A549 (cell line): ENCODE measurements around the gene SLC16A2. TPM values are rescaled to one million over a fixed set of nuclear protein-coding genes. Genes with fewer than 3 reads are reported as not detected.

Source experiments
- ATAC-seq, 2 experiments: fragments of 200-7000 bp in 1 of 2; fragments of >200 bp in 1 of 2; cut with Nextera tagmentation in 1 of 2; cut with Tn5 transposase in 1 of 2; 3 replicates each; pipeline versions ENCODE4 v1.8.0 to v1.9.1; 2018 to 2020; ENCODE audit warnings: mild to moderate bottlenecking in 1 of 2, moderate library complexity in 1 of 2
- CTCF ChIA-PET: fragments of 300-600 bp; sonication (Branson Sonifier 250); formaldehyde crosslinking; extraction: SDS; loops from one replicate; lab custom pipeline; 2021; ENCODE audit warnings: antibody characterized with exemption, inconsistent platforms; lab: Yijun Ruan, JAX
- POLR2A ChIA-PET: fragments of 350-600 bp; formaldehyde crosslinking; extraction: SDS; loops from one replicate; lab custom pipeline; 2021; ENCODE audit warnings: antibody characterized with exemption, inconsistent platforms; lab: Yijun Ruan, JAX
- DNase-seq, 2 experiments: peaks; one replicate each; pipeline versions ENCODE4 v3.0.0 to v3.0.0-alpha.2; 2011 to 2016; ENCODE audit warnings: low read depth in 1 of 2, low spot score in 1 of 2
- FAIRE-seq: peaks from 2 replicates; lab custom pipeline; 2011; peaks lifted over from hg19 to GRCh38; lab: Jason Lieb, UNC
- H3K27ac ChIP-seq, 2 experiments: fragments of >200 bp; sonication (Bioruptor Twin); formaldehyde crosslinking; 3 replicates each; pipeline ENCODE4 v1.5.1; 2016 to 2017
- H3K4me1 ChIP-seq: fragments of >200 bp; sonication (Bioruptor Twin); formaldehyde crosslinking; 3 replicates; pipeline ENCODE4 v1.6.1; 2016
- H3K4me2 ChIP-seq: fragments of >200 bp; sonication (Bioruptor Twin); formaldehyde crosslinking; 3 replicates; pipeline ENCODE4 v1.6.1; 2016
- H3K4me3 ChIP-seq: fragments of >200 bp; sonication (Bioruptor Twin); formaldehyde crosslinking; 3 replicates; pipeline ENCODE4 v1.5.1; 2016
- H3K9me3 ChIP-seq: fragments of >200 bp; sonication (Bioruptor Twin); formaldehyde crosslinking; 3 replicates; pipeline ENCODE4 v1.6.1; 2016
- BHLHE40 ChIP-seq: IDR thresholded peaks from 2 replicates; pipeline ENCODE4 v1.6.1; 2012; ENCODE audit warnings: low read depth, low read length, inconsistent platforms
- CEBPB ChIP-seq, 2 experiments: fragments of >200 bp in 1 of 2; sonication (Bioruptor Twin) in 1 of 2; formaldehyde crosslinking in 1 of 2; IDR thresholded peaks; 2 replicates each; pipeline ENCODE4 v1.6.1; 2012 to 2016
- CHD4 ChIP-seq: fragments of 200-600 bp; sonication (generic); IDR thresholded peaks from 2 replicates; pipeline ENCODE4 v1.6.1; 2016; ENCODE audit warnings: antibody characterized with exemption, mild to moderate bottlenecking, borderline replicate concordance
- EHMT2 ChIP-seq: fragments of 200-600 bp; sonication (generic); IDR thresholded peaks from 2 replicates; pipeline ENCODE4 v1.6.1; 2016; ENCODE audit warnings: antibody characterized with exemption, low read depth, mild to moderate bottlenecking, moderate library complexity
- EP300 ChIP-seq, 2 experiments: fragments of >200 bp; sonication (Bioruptor Twin); formaldehyde crosslinking; IDR thresholded peaks; 2 replicates in 1 of 2; 3 replicates in 1 of 2; pipeline ENCODE4 v1.6.1; 2016 to 2017
- ESRRA ChIP-seq: fragments of 150-350 bp; IDR thresholded peaks from 2 replicates; pipeline ENCODE4 v1.6.1; 2014; ENCODE audit warnings: mild to moderate bottlenecking, low read length, borderline replicate concordance
- FOSL2 ChIP-seq, 2 experiments: fragments of 450-650 bp in 1 of 2; fragments of >200 bp in 1 of 2; sonication (Bioruptor Twin) in 1 of 2; formaldehyde crosslinking; IDR thresholded peaks; 2 replicates each; pipeline versions ENCODE4 v1.5.0 to v1.6.1; 2016 to 2020; ENCODE audit warnings: mild to moderate bottlenecking in 1 of 2, moderate library complexity in 1 of 2
- FOXS1 ChIP-seq: fragments of 250-450 bp; sonication (Bioruptor Pico); IDR thresholded peaks from 2 replicates; pipeline ENCODE4 v1.5.0; 2020; ENCODE audit warnings: mild to moderate bottlenecking, moderate library complexity
- GATA3 ChIP-seq: IDR thresholded peaks from 2 replicates; pipeline ENCODE4 v1.6.1; 2012; ENCODE audit warnings: borderline replicate concordance
- HEYL ChIP-seq: fragments of 250-450 bp; sonication (Bioruptor Pico); IDR thresholded peaks from 2 replicates; pipeline ENCODE4 v1.8.0; 2021; ENCODE audit warnings: mild to moderate bottlenecking, moderate library complexity
- HOXA7 ChIP-seq: fragments of 250-450 bp; sonication (Bioruptor Pico); IDR thresholded peaks from 2 replicates; pipeline ENCODE4 v1.5.0; 2020; ENCODE audit warnings: mild to moderate bottlenecking, moderate library complexity
- JUNB ChIP-seq: fragments of >200 bp; sonication (Bioruptor Twin); formaldehyde crosslinking; IDR thresholded peaks from 2 replicates; pipeline ENCODE4 v1.6.1; 2016
- MAFK ChIP-seq: fragments of 450-650 bp; IDR thresholded peaks from 2 replicates; pipeline ENCODE4 v1.6.1; 2014; ENCODE audit not compliant: partially characterized antibody
- MYC ChIP-seq: IDR thresholded peaks from 2 replicates; pipeline ENCODE4 v1.6.1; 2012; ENCODE audit warnings: mild to moderate bottlenecking, inconsistent platforms, low read length, improper control_type of control experiment, borderline replicate concordance
- NFE2L2 ChIP-seq: fragments of 150-350 bp; conservative IDR thresholded peaks from 2 replicates; pipeline ENCODE4 v1.6.1; 2014; ENCODE audit warnings: low read length
- NPAS2 ChIP-seq: fragments of 250-450 bp; sonication (Bioruptor Pico); IDR thresholded peaks from 2 replicates; pipeline ENCODE4 v1.8.0; 2022; ENCODE audit warnings: mild to moderate bottlenecking, moderate library complexity, borderline replicate concordance
- RAD21 ChIP-seq, 2 experiments: fragments of >200 bp in 1 of 2; sonication (Bioruptor Twin) in 1 of 2; formaldehyde crosslinking in 1 of 2; IDR thresholded peaks in 1 of 2; conservative IDR thresholded peaks in 1 of 2; 2 replicates in 1 of 2; 3 replicates in 1 of 2; pipeline ENCODE4 v1.6.1; 2012 to 2018; ENCODE audit warnings: inconsistent platforms in 1 of 2
- RFX5 ChIP-seq: fragments of 450-650 bp; IDR thresholded peaks from 2 replicates; pipeline ENCODE4 v1.7.1; 2014; ENCODE audit warnings: antibody characterized with exemption, mild to moderate bottlenecking, moderate library complexity
- ZC3H11A ChIP-seq: fragments of 450-650 bp; IDR thresholded peaks from 2 replicates; pipeline ENCODE4 v1.6.1; 2014; ENCODE audit warnings: antibody characterized with exemption, mild to moderate bottlenecking
- ZSCAN20 ChIP-seq: fragments of 250-450 bp; sonication (Bioruptor Pico); IDR thresholded peaks from 2 replicates; pipeline ENCODE4 v1.8.0; 2022; ENCODE audit warnings: mild to moderate bottlenecking, moderate library complexity
- whole genome bisulfite sequencing: methylation state at CpG from one replicate; pipeline ENCODE4 v1.1.6; 2017; ENCODE audit errors: missing lambda C conversion rate; 5-methylcytosine and 5-hydroxymethylcytosine counted together
- polyA plus RNA-seq, 4 experiments: library from polyadenylated mRNA; depleted of rRNA in 3 of 4; stranded (reverse); fragments of >200 nt; fragmentation: RNase III in 1 of 4; extraction: RNeasy Plus Mini Kit Qiagen cat#74134 plus additional on column Dnase treatment in 1 of 4; gene quantifications; 2 replicates in 3 of 4; 3 replicates in 1 of 4; pipeline ENCODE4 v1.2.3, GENCODE V29; 2011 to 2017
- TF ChIP-seq, protein P1 (sequence below): fragments of 150-350 bp; IDR thresholded peaks from 2 replicates; pipeline ENCODE4 v1.6.1; 2014; ENCODE audit warnings: low read depth, mild to moderate bottlenecking, low read length
- TF ChIP-seq, protein P2 (sequence below): fragments of 250-450 bp; sonication (Bioruptor Pico); IDR thresholded peaks from 2 replicates; pipeline ENCODE4 v1.5.0; 2021; ENCODE audit warnings: mild to moderate bottlenecking, moderate library complexity, borderline replicate concordance
- TF ChIP-seq, protein P3 (sequence below): fragments of 200-600 bp; sonication (generic); IDR thresholded peaks from 2 replicates; pipeline ENCODE4 v1.6.1; 2016; ENCODE audit warnings: antibody characterized with exemption, mild to moderate bottlenecking, moderate library complexity
- TF ChIP-seq, protein P4 (sequence below): fragments of 450-650 bp; IDR thresholded peaks from 2 replicates; pipeline ENCODE4 v1.6.1; 2014; ENCODE audit warnings: antibody characterized with exemption

The SLC16A2 gene
- polyA plus RNA-seq, 2 of the 4 experiments (the other 2 are of a cell fraction), result 9.7 to 19.2 TPM

DNA sequence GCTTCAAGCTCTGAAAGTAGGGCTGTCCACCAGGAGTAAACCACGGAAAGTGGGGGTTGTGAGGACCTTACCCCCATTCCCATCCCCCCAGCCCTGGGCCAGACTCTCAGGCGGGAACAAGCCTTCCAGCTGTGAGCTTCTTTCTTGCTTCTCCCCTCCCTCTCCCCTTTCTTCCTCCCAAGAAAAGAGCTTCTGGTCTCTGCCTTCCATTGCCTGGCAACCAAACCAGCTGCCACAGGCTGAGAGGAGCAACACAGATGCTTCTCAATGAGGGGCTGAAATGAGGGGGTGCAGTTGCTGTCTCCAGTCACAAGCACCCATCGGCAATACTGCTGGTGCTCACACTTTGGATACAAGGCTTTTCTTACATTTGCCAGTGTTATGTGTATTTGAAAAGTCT lies 72.5 kb downstream of the SLC16A2 start:
- POLR2A ChIA-PET, result no interaction called here
- ATAC-seq (no peak), DNase-seq (no peak), FAIRE-seq (no peak)
- H3K4me3 ChIP-seq, result no peak overlapping the region
- no peak for TF ChIP-seq NPAS2 (CRISPR knock-in tag)
- TF ChIP-seq FOSL2 (IDR thresholded peaks at IDR 0.05), result no peak
- no peak for TF ChIP-seq FOSL2 (CRISPR knock-in tag; IDR thresholded peaks at IDR 0.05)
- TF ChIP-seq JUNB, result no peak
- no peak for TF ChIP-seq ZSCAN20 (CRISPR knock-in tag)
- no peak overlapping the region for H3K4me2 ChIP-seq
- H3K27ac ChIP-seq, result no peak overlapping the region
- H3K4me1 ChIP-seq, result no peaks in the 10 kb centered on the region
- CTCF ChIA-PET, result interaction anchor here (1.0 kb wide), 1 partner anchor 9 kb away, joined by 3 read pairs; no protein-coding TSS in a partner anchor
- H3K9me3 ChIP-seq, result no peaks in the 10 kb centered on the region
- WGBS, result 34% methylated on average over 2 of the region's 3 CpGs

DNA sequence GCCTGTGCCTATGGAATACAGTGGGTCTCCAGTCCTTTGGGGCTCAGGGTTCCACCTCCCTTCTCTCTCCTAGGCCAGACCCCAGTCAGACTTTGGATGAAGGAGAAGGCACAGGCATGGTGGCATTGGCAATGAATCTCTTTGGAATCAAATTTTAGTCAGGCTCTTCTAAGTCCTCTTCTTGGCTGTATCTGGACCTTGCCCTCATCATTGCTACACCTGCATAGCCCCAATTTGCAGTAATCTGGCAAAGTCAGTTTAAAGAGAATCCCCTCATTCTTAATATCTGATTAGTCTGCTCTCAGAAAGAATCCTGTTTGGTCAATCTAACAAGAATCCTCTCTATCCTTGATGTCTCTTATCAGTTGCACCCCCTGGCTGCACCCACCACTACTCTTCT lies 77.6 kb downstream of the SLC16A2 start:
- FAIRE-seq (peak; percentile 18), ATAC-seq (no peak), DNase-seq (no peak)
- no peak overlapping the region for H3K4me2 ChIP-seq
- CTCF ChIA-PET, result no interaction called here
- H3K4me3 ChIP-seq, result no peak overlapping the region
- H3K4me1 ChIP-seq, result no peaks in the 10 kb centered on the region
- no peaks in the 10 kb centered on the region for H3K9me3 ChIP-seq
- POLR2A ChIA-PET, result no interaction called here
- H3K27ac ChIP-seq, result no peak overlapping the region
- TF ChIP-seq RAD21 (conservative IDR thresholded peaks at IDR 0.05 in 1 of 2, IDR thresholded peaks at IDR 0.05 in 1 of 2), result no peak
- TF ChIP-seq CHD4, result no peak
- no peak for TF ChIP-seq EP300 (IDR thresholded peaks at IDR 0.05)
- no peak for TF ChIP-seq ZC3H11A
- TF ChIP-seq, protein P1, sequence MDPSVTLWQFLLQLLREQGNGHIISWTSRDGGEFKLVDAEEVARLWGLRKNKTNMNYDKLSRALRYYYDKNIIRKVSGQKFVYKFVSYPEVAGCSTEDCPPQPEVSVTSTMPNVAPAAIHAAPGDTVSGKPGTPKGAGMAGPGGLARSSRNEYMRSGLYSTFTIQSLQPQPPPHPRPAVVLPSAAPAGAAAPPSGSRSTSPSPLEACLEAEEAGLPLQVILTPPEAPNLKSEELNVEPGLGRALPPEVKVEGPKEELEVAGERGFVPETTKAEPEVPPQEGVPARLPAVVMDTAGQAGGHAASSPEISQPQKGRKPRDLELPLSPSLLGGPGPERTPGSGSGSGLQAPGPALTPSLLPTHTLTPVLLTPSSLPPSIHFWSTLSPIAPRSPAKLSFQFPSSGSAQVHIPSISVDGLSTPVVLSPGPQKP, result no peak
- no peak for TF ChIP-seq MYC
- no peak for TF ChIP-seq HOXA7 (CRISPR knock-in tag)
- TF ChIP-seq MAFK, result no peak
- TF ChIP-seq, protein P2, sequence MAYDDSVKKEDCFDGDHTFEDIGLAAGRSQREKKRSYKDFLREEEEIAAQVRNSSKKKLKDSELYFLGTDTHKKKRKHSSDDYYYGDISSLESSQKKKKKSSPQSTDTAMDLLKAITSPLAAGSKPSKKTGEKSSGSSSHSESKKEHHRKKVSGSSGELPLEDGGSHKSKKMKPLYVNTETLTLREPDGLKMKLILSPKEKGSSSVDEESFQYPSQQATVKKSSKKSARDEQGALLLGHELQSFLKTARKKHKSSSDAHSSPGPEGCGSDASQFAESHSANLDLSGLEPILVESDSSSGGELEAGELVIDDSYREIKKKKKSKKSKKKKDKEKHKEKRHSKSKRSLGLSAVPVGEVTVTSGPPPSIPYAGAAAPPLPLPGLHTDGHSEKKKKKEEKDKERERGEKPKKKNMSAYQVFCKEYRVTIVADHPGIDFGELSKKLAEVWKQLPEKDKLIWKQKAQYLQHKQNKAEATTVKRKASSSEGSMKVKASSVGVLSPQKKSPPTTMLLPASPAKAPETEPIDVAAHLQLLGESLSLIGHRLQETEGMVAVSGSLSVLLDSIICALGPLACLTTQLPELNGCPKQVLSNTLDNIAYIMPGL, result no peak
- TF ChIP-seq ESRRA, result no peak
- TF ChIP-seq BHLHE40, result no peak
- no peak for TF ChIP-seq CEBPB (IDR thresholded peaks at IDR 0.05)
- TF ChIP-seq EHMT2, result no peak
- TF ChIP-seq HEYL, result no peak
- TF ChIP-seq FOXS1 (CRISPR knock-in tag), result no peak
- TF ChIP-seq, protein P3, sequence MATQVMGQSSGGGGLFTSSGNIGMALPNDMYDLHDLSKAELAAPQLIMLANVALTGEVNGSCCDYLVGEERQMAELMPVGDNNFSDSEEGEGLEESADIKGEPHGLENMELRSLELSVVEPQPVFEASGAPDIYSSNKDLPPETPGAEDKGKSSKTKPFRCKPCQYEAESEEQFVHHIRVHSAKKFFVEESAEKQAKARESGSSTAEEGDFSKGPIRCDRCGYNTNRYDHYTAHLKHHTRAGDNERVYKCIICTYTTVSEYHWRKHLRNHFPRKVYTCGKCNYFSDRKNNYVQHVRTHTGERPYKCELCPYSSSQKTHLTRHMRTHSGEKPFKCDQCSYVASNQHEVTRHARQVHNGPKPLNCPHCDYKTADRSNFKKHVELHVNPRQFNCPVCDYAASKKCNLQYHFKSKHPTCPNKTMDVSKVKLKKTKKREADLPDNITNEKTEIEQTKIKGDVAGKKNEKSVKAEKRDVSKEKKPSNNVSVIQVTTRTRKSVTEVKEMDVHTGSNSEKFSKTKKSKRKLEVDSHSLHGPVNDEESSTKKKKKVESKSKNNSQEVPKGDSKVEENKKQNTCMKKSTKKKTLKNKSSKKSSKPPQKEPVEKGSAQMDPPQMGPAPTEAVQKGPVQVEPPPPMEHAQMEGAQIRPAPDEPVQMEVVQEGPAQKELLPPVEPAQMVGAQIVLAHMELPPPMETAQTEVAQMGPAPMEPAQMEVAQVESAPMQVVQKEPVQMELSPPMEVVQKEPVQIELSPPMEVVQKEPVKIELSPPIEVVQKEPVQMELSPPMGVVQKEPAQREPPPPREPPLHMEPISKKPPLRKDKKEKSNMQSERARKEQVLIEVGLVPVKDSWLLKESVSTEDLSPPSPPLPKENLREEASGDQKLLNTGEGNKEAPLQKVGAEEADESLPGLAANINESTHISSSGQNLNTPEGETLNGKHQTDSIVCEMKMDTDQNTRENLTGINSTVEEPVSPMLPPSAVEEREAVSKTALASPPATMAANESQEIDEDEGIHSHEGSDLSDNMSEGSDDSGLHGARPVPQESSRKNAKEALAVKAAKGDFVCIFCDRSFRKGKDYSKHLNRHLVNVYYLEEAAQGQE, result no peak
- no peak for TF ChIP-seq RFX5
- TF ChIP-seq NFE2L2, result no peak
- TF ChIP-seq GATA3, result no peak
- TF ChIP-seq, protein P4, sequence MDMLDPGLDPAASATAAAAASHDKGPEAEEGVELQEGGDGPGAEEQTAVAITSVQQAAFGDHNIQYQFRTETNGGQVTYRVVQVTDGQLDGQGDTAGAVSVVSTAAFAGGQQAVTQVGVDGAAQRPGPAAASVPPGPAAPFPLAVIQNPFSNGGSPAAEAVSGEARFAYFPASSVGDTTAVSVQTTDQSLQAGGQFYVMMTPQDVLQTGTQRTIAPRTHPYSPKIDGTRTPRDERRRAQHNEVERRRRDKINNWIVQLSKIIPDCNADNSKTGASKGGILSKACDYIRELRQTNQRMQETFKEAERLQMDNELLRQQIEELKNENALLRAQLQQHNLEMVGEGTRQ, result no peak
